HG03066 (cell line): Measurements from ENCODE around the gene FMR1NB.

Source experiments
- ATAC-seq: cut with Tn5 transposase; IDR thresholded peaks from one replicate; pipeline ENCODE4 v1.9.1; 2021; ENCODE audit warnings: low read depth; ENCODE audit not compliant: unreplicated experiment

Gene FMR1NB

GRCh38 chrX:147981038-147981752 lies at the start of gene FMR1NB:
TSS of gene FMR1NB (plus strand) at chrX:147981337. CDS start at chrX:147981403, 66 bp downstream.
- no peak for ATAC-seq

GRCh38 chrX:147933815-147934214 lies 47.3 kb upstream of the FMR1NB start:
- ATAC-seq, result no peak

- ATAC-seq, result no peak
These were observed 45.9 kb upstream of the FMR1NB start for GRCh38 chrX:147935156-147935758.

GRCh38 chrX:147945286-147945685 lies 35.9 kb upstream of the FMR1NB start:
- no peak for ATAC-seq

- ATAC-seq, result no peak
These were observed 32.6 kb upstream of the FMR1NB start for GRCh38 chrX:147948531-147948930.

- ATAC-seq, result no peak
These were observed 30.8 kb upstream of the FMR1NB start for GRCh38 chrX:147950352-147950751.

GRCh38 chrX:147953976-147954375 lies 27.2 kb upstream of the FMR1NB start:
- ATAC-seq, result no peak

- ATAC-seq, result no peak
These were observed 23.8 kb upstream of the FMR1NB start for GRCh38 chrX:147957291-147957690.

- ATAC-seq, result no peak
These were observed 22.8 kb upstream of the FMR1NB start for GRCh38 chrX:147958291-147958690.

- no peak for ATAC-seq
These were observed 20.4 kb upstream of the FMR1NB start for GRCh38 chrX:147960722-147961121.

GRCh38 chrX:147962476-147962875 lies 18.7 kb upstream of the FMR1NB start:
- ATAC-seq, result no peak

GRCh38 chrX:147978931-147979330 lies 2.2 kb upstream of the FMR1NB start:
- no peak for ATAC-seq

- no peak for ATAC-seq
These were observed 39.2 kb downstream of the FMR1NB start for GRCh38 chrX:148020329-148020728.

- peak; percentile 89 for ATAC-seq
These were observed 43.5 kb downstream of the FMR1NB start for GRCh38 chrX:148024425-148025148.

- ATAC-seq, result no peak
These were observed 54.2 kb downstream of the FMR1NB start for GRCh38 chrX:148035380-148035779.

GRCh38 chrX:148037020-148037419 lies 55.9 kb downstream of the FMR1NB start:
- no peak for ATAC-seq

GRCh38 chrX:148043271-148043855 lies 62.2 kb downstream of the FMR1NB start:
- no peak for ATAC-seq

- ATAC-seq, result no peak
These were observed 66.1 kb downstream of the FMR1NB start for GRCh38 chrX:148047200-148047599.

- no peak for ATAC-seq
These were observed 68.3 kb downstream of the FMR1NB start for GRCh38 chrX:148049441-148049840.

GRCh38 chrX:148051973-148052372 lies 70.8 kb downstream of the FMR1NB start:
- no peak for ATAC-seq

GRCh38 chrX:148067285-148067684 lies 86.1 kb downstream of the FMR1NB start:
- no peak for ATAC-seq
